HG03378 (cell line): ENCODE data around the gene GMPR2.

Experiments
- ATAC-seq: cut with Tn5 transposase; IDR thresholded peaks from one replicate; pipeline ENCODE4 v1.9.1; 2021; ENCODE audit warnings: mild to moderate bottlenecking, moderate library complexity; ENCODE audit not compliant: unreplicated experiment

GMPR2 gene

DNA sequence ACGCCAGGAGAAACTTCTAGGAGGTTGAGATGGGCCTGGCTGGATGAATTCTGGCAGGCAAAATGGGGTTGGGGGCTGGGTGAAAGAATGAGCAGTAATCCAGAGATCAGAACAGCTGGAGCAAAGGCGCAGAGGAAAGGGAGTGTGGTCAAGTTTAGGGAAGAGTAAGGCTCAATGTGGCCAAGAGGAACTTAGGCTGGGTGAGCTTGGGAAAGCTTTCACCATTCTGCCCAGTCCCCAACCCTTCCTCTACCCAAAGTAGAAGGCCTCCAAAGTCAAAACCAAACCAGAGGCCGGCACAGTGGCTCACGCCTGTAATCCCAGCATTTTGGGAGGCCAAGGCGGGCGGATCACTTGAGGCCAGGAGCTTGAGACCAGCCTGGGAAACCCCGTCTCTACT is 48.9 kb downstream of the GMPR2 start:
- no peak for ATAC-seq

DNA sequence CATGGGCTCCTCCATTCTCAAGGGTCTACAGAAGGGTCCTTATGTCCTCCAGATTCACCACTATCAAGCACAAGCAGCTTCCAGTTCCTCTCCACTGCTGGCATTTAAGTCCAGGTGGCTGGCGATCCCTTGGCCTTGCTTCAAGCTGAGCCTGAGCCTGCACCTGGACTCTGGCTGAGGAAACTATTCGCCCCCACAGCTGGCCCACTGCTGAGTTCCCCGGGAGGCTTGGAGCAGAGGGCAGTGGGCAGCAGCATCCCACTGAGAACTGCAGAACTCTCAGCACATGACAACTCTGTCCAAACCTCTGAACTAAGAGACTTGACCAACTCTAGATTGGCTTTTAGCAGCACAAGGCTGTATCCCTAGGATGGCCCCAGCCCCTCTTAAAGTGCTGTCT is 50.0 kb downstream of the GMPR2 start:
- no peak for ATAC-seq

DNA sequence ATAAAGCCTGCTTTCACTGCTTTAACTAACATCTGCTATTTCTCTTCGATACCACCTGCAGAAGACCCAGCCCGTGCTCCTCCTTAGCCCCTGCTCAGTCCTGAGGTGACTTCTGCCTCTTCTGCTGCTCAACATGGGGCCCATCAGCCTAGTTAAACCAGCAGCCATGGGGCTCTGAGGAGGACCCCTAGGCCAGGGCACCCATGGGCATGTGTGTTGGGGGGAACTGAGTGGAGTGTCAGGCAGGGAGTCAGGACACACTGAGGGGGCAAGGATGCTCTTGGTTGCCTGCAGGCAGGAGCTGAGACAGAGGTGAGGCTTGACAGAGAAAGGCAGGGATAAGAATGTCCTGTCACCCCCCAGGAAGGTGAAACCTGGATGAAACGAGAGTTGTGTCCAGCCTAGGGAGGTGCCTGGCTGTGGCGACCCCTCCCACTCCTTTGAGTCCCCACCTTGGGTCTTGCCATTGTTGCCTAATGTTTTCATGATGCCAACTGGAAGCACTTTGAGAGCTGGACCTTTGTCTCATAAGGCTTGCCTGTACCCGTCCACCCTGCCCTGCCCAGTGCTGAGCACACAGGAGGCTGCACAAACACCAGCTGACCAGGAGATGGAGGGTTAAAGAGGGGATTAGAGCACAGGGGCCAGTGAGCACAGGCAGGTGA is 51.2 kb downstream of the GMPR2 start:
- ATAC-seq = no peak

DNA sequence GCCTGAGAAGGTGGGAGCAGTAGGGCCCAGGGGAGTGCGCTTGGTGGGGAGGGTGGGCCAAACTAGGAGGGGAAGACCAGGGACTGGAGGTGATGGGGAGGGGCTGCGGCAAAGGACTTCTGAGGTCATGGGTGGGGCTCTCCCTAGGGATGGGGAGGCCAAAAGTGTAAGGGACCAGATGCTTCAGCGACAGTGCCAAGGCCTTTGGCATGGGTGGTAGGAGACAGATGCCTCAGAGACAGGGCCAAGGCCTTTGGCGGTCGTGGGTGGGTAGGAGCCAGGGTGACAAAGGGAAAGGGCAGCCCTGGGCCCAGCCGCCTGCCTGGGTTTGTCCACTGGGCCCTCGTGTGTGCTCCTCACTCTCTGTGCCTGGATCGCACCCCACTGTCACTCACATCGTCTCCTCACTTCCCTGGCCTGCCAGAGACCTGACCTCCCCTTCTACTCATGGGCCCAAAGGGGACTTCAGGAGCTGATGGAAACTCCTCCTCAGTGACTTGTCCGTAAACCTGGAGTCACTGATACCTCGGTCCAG is 51.8 kb downstream of the GMPR2 start:
- ATAC-seq = no peak

DNA sequence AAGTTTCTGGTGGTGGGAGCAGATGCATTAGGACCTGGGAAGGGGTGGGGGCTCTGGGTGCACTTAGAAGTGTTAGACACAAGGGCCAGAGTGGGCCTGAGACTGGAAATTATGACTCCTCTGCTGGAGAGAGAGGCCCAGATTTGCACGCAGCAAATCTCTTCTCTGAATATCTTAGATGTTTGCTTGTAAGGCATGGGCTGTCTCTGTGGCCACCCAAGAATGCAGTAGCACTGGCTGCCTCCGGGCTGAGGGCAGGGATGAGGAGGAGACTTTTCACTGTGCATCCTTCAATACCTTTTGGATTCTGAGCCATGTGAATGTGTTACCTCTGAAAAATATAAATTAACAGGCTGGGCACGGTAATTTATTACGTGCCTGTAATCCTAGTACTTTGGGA is 52.6 kb downstream of the GMPR2 start:
- ATAC-seq = no peak

DNA sequence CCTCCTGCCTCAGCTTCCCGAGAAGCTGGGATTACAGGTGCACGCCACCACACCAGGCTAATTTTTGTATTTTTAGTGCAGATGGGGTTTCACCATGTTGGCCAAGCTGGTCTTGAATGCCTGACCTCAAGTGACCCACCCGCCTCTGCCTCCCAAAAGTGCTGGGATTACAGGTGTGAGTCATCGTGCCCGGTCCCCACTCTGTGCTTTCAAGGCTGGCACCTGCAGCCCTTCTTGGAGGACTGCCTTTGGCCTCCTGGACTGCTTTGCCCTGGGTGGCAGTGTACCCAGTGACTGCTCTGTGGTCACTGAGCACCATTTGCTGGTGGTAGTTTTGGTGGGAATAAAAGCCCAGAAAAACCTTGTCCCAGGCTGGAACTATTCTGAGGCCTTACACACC is 54.3 kb downstream of the GMPR2 start:
- no peak for ATAC-seq
